Measurements from ENCODE around the gene LONRF3. TPM values are rescaled to one million over a fixed set of nuclear protein-coding genes. Genes with fewer than 3 reads are reported as not detected.

The LONRF3 gene
- total RNA-seq, 4 donors from 2014 or later = 15.7 to 73.3 (median 42.3) TPM

DNA sequence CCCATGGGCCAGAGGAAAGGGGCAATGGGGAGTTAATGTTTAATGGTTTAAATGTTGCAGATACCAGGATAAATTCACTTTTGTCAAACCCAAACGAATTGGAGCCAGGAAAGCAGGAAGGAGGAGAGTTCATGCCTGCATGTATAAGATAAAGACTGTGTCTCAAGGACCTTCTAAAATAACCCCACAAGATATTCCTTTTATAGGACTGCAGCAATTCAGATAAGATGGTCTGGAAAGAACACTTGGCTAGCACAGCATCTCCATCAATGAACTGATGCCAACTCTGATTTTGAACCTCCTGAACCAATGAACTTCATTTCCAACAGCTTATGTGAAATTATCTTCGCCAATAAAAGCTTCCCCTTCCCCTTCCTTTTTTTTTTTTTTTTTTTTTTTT, 31.3 kb upstream of the LONRF3 start:
- no peak for DNase-seq
- in situ Hi-C loops (cut with MboI; ENCODE audit: low sequenced_read_pairs in 4 of 4) = no loop called here
- ATAC-seq = no peak
- Histone ChIP-seq H3K27ac (no peak overlapping the region), H3K27me3 (no peaks in the 10 kb centered on the region), H3K4me3 (no peak overlapping the region), H3K9me3 (no peaks in the 10 kb centered on the region), H3K36me3 (no peaks in the 10 kb centered on the region), H3K4me1 (no peaks in the 10 kb centered on the region)
- TF ChIP-seq, protein P1, sequence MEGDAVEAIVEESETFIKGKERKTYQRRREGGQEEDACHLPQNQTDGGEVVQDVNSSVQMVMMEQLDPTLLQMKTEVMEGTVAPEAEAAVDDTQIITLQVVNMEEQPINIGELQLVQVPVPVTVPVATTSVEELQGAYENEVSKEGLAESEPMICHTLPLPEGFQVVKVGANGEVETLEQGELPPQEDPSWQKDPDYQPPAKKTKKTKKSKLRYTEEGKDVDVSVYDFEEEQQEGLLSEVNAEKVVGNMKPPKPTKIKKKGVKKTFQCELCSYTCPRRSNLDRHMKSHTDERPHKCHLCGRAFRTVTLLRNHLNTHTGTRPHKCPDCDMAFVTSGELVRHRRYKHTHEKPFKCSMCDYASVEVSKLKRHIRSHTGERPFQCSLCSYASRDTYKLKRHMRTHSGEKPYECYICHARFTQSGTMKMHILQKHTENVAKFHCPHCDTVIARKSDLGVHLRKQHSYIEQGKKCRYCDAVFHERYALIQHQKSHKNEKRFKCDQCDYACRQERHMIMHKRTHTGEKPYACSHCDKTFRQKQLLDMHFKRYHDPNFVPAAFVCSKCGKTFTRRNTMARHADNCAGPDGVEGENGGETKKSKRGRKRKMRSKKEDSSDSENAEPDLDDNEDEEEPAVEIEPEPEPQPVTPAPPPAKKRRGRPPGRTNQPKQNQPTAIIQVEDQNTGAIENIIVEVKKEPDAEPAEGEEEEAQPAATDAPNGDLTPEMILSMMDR (IDR thresholded peaks at IDR 0.05 in 4 of 5, conservative IDR thresholded peaks at IDR 0.05 in 1 of 5) = no peak
- no peak for TF ChIP-seq POLR2A (IDR thresholded peaks at IDR 0.05)
- intact Hi-C loops (cut with DNase I; ENCODE audit: low total_unique reads) = no loop called here

DNA sequence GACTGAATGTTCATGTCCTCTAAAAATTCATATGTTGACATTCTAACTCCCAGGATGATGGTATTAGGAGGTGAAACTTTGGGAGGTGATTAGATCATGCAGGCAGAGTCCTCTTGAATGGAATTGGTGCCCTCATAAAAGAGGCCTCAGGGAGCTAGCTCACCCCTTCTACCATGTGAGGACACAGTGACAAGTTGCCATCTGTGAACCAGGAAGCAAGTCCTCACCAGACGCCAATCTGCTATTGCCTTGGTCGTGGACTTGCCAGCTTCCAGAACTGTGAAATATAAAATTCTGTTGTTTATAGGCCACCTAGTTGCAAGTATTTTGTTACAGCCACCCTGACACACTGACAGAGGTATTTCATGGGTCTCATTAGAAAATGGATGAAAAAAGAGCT, 28.5 kb upstream of the LONRF3 start:
- in situ Hi-C loops (cut with MboI; ENCODE audit: low sequenced_read_pairs in 4 of 4) = no loop called here
- TF ChIP-seq POLR2A (IDR thresholded peaks at IDR 0.05) = no peak
- TF ChIP-seq, protein P1 (IDR thresholded peaks at IDR 0.05 in 4 of 5, conservative IDR thresholded peaks at IDR 0.05 in 1 of 5) = no peak

DNA sequence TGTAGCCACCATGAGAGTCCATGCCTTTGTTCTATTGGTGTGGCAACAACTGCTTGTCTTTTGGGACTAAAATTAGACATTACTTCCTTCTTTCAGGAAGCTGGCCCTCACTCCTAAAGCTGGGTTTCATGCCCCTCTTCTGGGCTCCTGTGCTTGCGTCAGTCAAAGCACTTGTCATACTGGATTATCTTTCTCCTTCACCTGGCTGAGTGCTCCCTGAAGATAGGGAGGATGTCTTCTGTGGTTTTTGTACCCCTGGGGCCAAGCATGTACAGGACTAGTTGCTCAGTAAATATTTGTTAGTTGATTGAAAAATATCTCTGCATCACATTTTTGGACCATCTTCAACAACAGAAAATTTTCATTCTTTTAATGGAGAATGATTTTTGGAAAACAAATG, 26.1 kb upstream of the LONRF3 start:
- Histone ChIP-seq H3K4me1 (no peaks in the 10 kb centered on the region), H3K4me3 (no peak overlapping the region), H3K36me3 (no peaks in the 10 kb centered on the region), H3K27me3 (no peaks in the 10 kb centered on the region), H3K9me3 (no peaks in the 10 kb centered on the region), H3K27ac (no peak overlapping the region)
- no peak for ATAC-seq
- DNase-seq = no peak
- in situ Hi-C loops (cut with MboI; ENCODE audit: low sequenced_read_pairs in 4 of 4) (no loop called here), intact Hi-C loops (cut with DNase I; ENCODE audit: low total_unique reads) (no loop called here)
- no peak for TF ChIP-seq POLR2A (IDR thresholded peaks at IDR 0.05)
- TF ChIP-seq, protein P1 (IDR thresholded peaks at IDR 0.05 in 4 of 5, conservative IDR thresholded peaks at IDR 0.05 in 1 of 5) = no peak

More for the DNA sequence above, 28.5 kb upstream of the LONRF3 start:
- DNase-seq (no peak), ATAC-seq (no peak)
- no peaks in the 10 kb centered on the region for H3K9me3 ChIP-seq
- no peaks in the 10 kb centered on the region for H3K27me3 ChIP-seq
- H3K4me3 ChIP-seq = no peak overlapping the region
- intact Hi-C loops (cut with DNase I; ENCODE audit: low total_unique reads) = no loop called here
- H3K27ac ChIP-seq = no peak overlapping the region
- H3K4me1 ChIP-seq = no peaks in the 10 kb centered on the region
- no peaks in the 10 kb centered on the region for H3K36me3 ChIP-seq

DNA sequence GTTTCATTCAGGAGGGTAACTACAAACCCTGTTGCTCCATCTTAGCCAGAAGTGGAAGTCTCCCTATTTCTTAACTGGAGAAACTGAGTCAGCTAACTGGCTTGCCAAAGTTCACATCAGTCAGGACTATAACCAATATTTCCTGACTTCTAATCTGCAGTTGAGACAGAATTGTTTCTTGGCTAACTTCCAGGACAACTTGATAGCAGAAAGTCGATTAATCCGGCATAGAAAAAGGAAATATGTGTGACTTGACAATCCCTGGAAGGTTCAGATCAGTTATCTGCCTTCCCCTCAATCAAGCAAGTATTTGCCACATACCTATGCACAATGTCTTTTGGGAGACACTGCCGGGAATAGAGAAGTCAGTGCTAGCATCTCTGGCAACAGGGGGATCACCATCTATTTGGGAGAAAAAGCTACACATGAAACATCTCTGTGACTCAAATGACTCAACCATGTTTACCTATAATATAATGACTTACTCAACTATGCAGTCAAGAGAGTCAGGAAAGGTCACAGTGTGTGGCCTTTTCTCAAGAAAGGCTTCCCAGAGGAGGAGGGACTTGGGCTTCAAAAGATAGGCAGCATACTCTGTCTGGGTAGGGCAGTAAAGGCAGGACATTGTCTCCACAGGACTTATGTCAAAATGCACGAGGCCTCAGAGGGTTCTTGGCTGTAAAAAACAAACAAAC, 12.4 kb upstream of the LONRF3 start:
- Histone ChIP-seq H3K27ac (no peak overlapping the region), H3K27me3 (no peaks in the 10 kb centered on the region), H3K4me1 (no peaks in the 10 kb centered on the region), H3K4me3 (no peak overlapping the region), H3K36me3 (no peaks in the 10 kb centered on the region), H3K9me3 (no peaks in the 10 kb centered on the region)
- TF ChIP-seq, protein P1 (IDR thresholded peaks at IDR 0.05 in 4 of 5, conservative IDR thresholded peaks at IDR 0.05 in 1 of 5) = no peak
- no peak for TF ChIP-seq POLR2A (IDR thresholded peaks at IDR 0.05)
- ATAC-seq (no peak), DNase-seq (no peak)
- in situ Hi-C loops (cut with MboI; ENCODE audit: low sequenced_read_pairs in 4 of 4) (no loop called here), intact Hi-C loops (cut with DNase I; ENCODE audit: low total_unique reads) (no loop called here)

DNA sequence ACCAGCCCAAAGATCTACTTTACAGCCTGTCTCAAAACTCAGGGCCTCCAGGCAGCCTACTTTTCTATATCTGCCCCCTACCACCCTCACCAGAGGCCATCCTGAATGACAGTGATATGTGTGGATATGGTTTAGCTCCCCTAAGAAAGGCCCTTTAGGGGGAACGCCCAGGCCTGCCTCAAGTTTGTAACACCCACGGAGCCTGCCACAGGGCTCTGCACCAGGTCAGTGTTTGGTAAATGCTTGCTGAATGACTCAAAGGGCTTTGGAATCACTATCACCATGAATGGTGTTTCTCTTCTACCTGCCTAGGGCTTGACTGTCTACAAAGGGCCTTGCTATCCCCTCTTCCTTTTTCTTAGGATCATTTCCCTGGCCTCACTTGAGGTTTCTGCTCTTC, 11.3 kb upstream of the LONRF3 start:
- H3K27me3 ChIP-seq = no peaks in the 10 kb centered on the region

More for the DNA sequence above, 11.3 kb upstream of the LONRF3 start:
- Histone ChIP-seq H3K27ac (no peak overlapping the region), H3K36me3 (no peaks in the 10 kb centered on the region), H3K9me3 (no peaks in the 10 kb centered on the region), H3K4me1 (no peaks in the 10 kb centered on the region), H3K4me3 (no peak overlapping the region)
- DNase-seq (no peak), ATAC-seq (no peak)
- intact Hi-C loops (cut with DNase I; ENCODE audit: low total_unique reads) (no loop called here), in situ Hi-C loops (cut with MboI; ENCODE audit: low sequenced_read_pairs in 4 of 4) (no loop called here)
- TF ChIP-seq POLR2A (IDR thresholded peaks at IDR 0.05) = no peak
- TF ChIP-seq, protein P1 (IDR thresholded peaks at IDR 0.05 in 4 of 5, conservative IDR thresholded peaks at IDR 0.05 in 1 of 5) = no peak
